H1 (cell line): ENCODE data around the gene CAMKMT. TPM values are rescaled to one million over a fixed set of nuclear protein-coding genes. Genes with fewer than 3 reads are reported as not detected.

Experiments used
- CTCF ChIA-PET: fragments of 300-600 bp; sonication (Branson Sonifier 250); formaldehyde crosslinking; loops from one replicate; lab custom pipeline; 2021; ENCODE audit not compliant: partially characterized antibody; lab: Charles Lee
- POLR2A ChIA-PET: fragments of 300-600 bp; sonication (Branson Sonifier 250); formaldehyde crosslinking; loops from one replicate; lab custom pipeline; 2021; ENCODE audit warnings: inconsistent platforms; ENCODE audit not compliant: partially characterized antibody; lab: Charles Lee
- DNase-seq, 2 experiments: peaks; one replicate each; pipeline versions ENCODE4 v3.0.0 to v3.0.0-alpha.2; 2010 to 2022; ENCODE audit warnings: low spot score in 2 of 2, low read depth in 1 of 2, mixed read lengths in 1 of 2
- FAIRE-seq: peaks from 2 replicates; lab custom pipeline; 2011; peaks lifted over from hg19 to GRCh38; lab: Jason Lieb, UNC
- H2AFZ ChIP-seq: 2 replicates; pipeline ENCODE4 v1.8.1; 2012; ENCODE audit warnings: low read length, inconsistent platforms
- H2AK5ac ChIP-seq: 2 replicates; pipeline ENCODE4 v1.6.1; 2013; ENCODE audit warnings: low read depth, low read length
- H2BK120ac ChIP-seq: replicated peaks from 2 replicates; pipeline ENCODE3; 2013; ENCODE audit warnings: low read depth, low read length, inconsistent platforms
- H2BK12ac ChIP-seq: 2 replicates; pipeline ENCODE4 v1.6.1; 2013; ENCODE audit warnings: low read depth, low read length
- H2BK15ac ChIP-seq: 2 replicates; pipeline ENCODE4 v1.6.1; 2013; ENCODE audit warnings: low read length
- H2BK20ac ChIP-seq: 2 replicates; pipeline ENCODE4 v1.6.1; 2013; ENCODE audit warnings: low read length
- H2BK5ac ChIP-seq: 2 replicates; pipeline ENCODE4 v1.6.1; 2013; ENCODE audit warnings: low read depth, low read length
- H3K14ac ChIP-seq: 2 replicates; pipeline ENCODE4 v1.6.1; 2013; ENCODE audit warnings: inconsistent platforms; ENCODE audit not compliant: insufficient read length
- H3K18ac ChIP-seq: 2 replicates; pipeline ENCODE4 v1.6.1; 2013; ENCODE audit warnings: low read length; ENCODE audit errors: extremely low read depth
- H3K23ac ChIP-seq: 2 replicates; pipeline ENCODE4 v1.6.1; 2013; ENCODE audit warnings: inconsistent platforms; ENCODE audit not compliant: insufficient read length
- H3K23me2 ChIP-seq: 2 replicates; pipeline ENCODE4 v1.6.1; 2013; ENCODE audit warnings: low read depth, low read length
- H3K27ac ChIP-seq: 2 replicates; pipeline ENCODE4 v1.6.1; 2011; ENCODE audit warnings: low read depth, low read length, inconsistent platforms
- H3K27me3 ChIP-seq, 4 experiments: replicated peaks in 1 of 4; 1 replicate in 1 of 4; 2 replicates in 3 of 4; pipeline versions ENCODE4 v1.6.1 to v1.8.1; 2011 to 2013; ENCODE audit warnings: low read length in 3 of 4, mild to moderate bottlenecking in 3 of 4, inconsistent platforms in 2 of 4, mixed read lengths in 2 of 4, moderate library complexity in 1 of 4; ENCODE audit not compliant: control insufficient read depth in 3 of 4, insufficient read depth in 3 of 4; ENCODE audit errors: extremely low read depth in 1 of 4
- H3K36me3 ChIP-seq, 4 experiments: 2 replicates each; pipeline versions ENCODE4 v1.6.1 to v1.8.1; 2011 to 2013; ENCODE audit warnings: mild to moderate bottlenecking in 4 of 4, low read length in 3 of 4, moderate library complexity in 2 of 4, control low read depth in 1 of 4, inconsistent platforms in 1 of 4; ENCODE audit not compliant: insufficient read depth in 4 of 4, control insufficient read depth in 2 of 4
- H3K4ac ChIP-seq: replicated peaks from 2 replicates; pipeline ENCODE3; 2013; ENCODE audit warnings: low read length, low read depth, mixed read lengths, inconsistent platforms; ENCODE audit not compliant: insufficient read length
- H3K4me1 ChIP-seq, 4 experiments: replicated peaks in 1 of 4; 1 replicate in 1 of 4; 2 replicates in 3 of 4; pipeline versions ENCODE4 v1.6.1 to v1.8.1; 2011 to 2013; ENCODE audit warnings: low read length in 3 of 4, inconsistent platforms in 2 of 4, mixed read lengths in 1 of 4; ENCODE audit not compliant: insufficient read depth in 4 of 4, control insufficient read depth in 3 of 4
- H3K4me2 ChIP-seq, 2 experiments: 2 replicates each; pipeline versions ENCODE4 v1.6.1 to v1.8.1; 2011 to 2013; ENCODE audit warnings: low read depth in 2 of 2, low read length in 2 of 2, control low read depth in 1 of 2, inconsistent platforms in 1 of 2, mild to moderate bottlenecking in 1 of 2; ENCODE audit not compliant: insufficient read depth in 1 of 2
- H3K4me3 ChIP-seq, 4 experiments: fragments of 200-600, 300-600 bp in 1 of 4; sonication (generic), shearing (Covaris generic), sonication (Bioruptor Twin) in 1 of 4; 2 replicates each; pipeline versions ENCODE4 v1.5.1 to v1.8.1; 2011 to 2016; ENCODE audit warnings: low read length in 4 of 4, low read depth in 3 of 4, control low read depth in 2 of 4, inconsistent platforms in 2 of 4, mild to moderate bottlenecking in 2 of 4, mixed read lengths in 1 of 4, moderate library complexity in 1 of 4; ENCODE audit not compliant: insufficient read depth in 2 of 4; ENCODE audit errors: extremely low read depth in 1 of 4
- H3K56ac ChIP-seq: replicated peaks from 2 replicates; pipeline ENCODE3; 2013; ENCODE audit warnings: low read depth, mild to moderate bottlenecking, mixed read lengths, low read length, inconsistent platforms; ENCODE audit not compliant: insufficient read length
- H3K79me1 ChIP-seq: 2 replicates; pipeline ENCODE4 v1.6.1; 2013; ENCODE audit warnings: low read depth, low read length, control low read depth
- H3K79me2 ChIP-seq, 2 experiments: 2 replicates each; pipeline versions ENCODE4 v1.6.1 to v1.8.1; 2012 to 2013; ENCODE audit warnings: low read length in 2 of 2, mild to moderate bottlenecking in 2 of 2, inconsistent platforms in 1 of 2; ENCODE audit not compliant: insufficient read depth in 2 of 2, control insufficient read depth in 1 of 2
- H3K9ac ChIP-seq, 4 experiments: replicated peaks in 1 of 4; 1 replicate in 1 of 4; 2 replicates in 3 of 4; pipeline versions ENCODE4 v1.6.1 to v1.8.1; 2011 to 2013; ENCODE audit warnings: low read depth in 3 of 4, low read length in 3 of 4, control low read depth in 2 of 4, mild to moderate bottlenecking in 2 of 4, moderate library complexity in 2 of 4, inconsistent platforms in 1 of 4; ENCODE audit errors: extremely low read depth in 1 of 4
- H3K9me3 ChIP-seq, 2 experiments: 2 replicates each; pipeline versions ENCODE4 v1.6.1 to v1.8.1; 2012 to 2013; ENCODE audit warnings: mild to moderate bottlenecking in 2 of 2, moderate library complexity in 2 of 2, control low read depth in 1 of 2, inconsistent platforms in 1 of 2, low read depth in 1 of 2, low read length in 1 of 2, mixed read lengths in 1 of 2; ENCODE audit not compliant: insufficient read depth in 2 of 2
- H4K20me1 ChIP-seq, 2 experiments: replicated peaks in 1 of 2; 2 replicates each; pipeline versions ENCODE3 to v1.8.1; 2011 to 2013; ENCODE audit warnings: inconsistent platforms in 2 of 2, low read length in 2 of 2, mild to moderate bottlenecking in 1 of 2; ENCODE audit not compliant: insufficient read depth in 2 of 2, control insufficient read depth in 1 of 2
- H4K5ac ChIP-seq: 2 replicates; pipeline ENCODE4 v1.6.1; 2013; ENCODE audit warnings: low read length, low read depth, mixed read lengths, inconsistent platforms; ENCODE audit not compliant: insufficient read length
- H4K8ac ChIP-seq: 2 replicates; pipeline ENCODE4 v1.8.0; 2013; ENCODE audit warnings: mild to moderate bottlenecking, moderate library complexity, low read length, inconsistent platforms; ENCODE audit not compliant: insufficient read depth; ENCODE audit errors: extremely low read depth
- H4K91ac ChIP-seq: replicated peaks from 2 replicates; pipeline ENCODE3; 2013; ENCODE audit warnings: low read length, mixed read lengths, inconsistent platforms; ENCODE audit not compliant: insufficient read length
- BCL11A ChIP-seq, 2 experiments: IDR thresholded peaks; one replicate each; pipeline ENCODE4 v1.6.1; 2011; ENCODE audit warnings: low read depth in 2 of 2, low read length in 2 of 2, mild to moderate bottlenecking in 2 of 2
- BRCA1 ChIP-seq: IDR thresholded peaks from 2 replicates; pipeline ENCODE4 v1.6.1; 2012; ENCODE audit warnings: low read depth, low read length, improper control_type of control experiment
- CHD2 ChIP-seq: IDR thresholded peaks from 2 replicates; pipeline ENCODE4 v1.6.1; 2012; ENCODE audit warnings: low read length, improper control_type of control experiment
- GABPA ChIP-seq: IDR thresholded peaks from 2 replicates; pipeline ENCODE4 v1.6.1; 2011; ENCODE audit warnings: mild to moderate bottlenecking, low read length, moderate library complexity, borderline replicate concordance; ENCODE audit not compliant: insufficient read depth
- HDAC2 ChIP-seq, 2 experiments: fragments of 300-600 bp in 1 of 2; sonication (generic) in 1 of 2; IDR thresholded peaks; 2 replicates each; pipeline ENCODE4 v1.6.1; 2011 to 2012; ENCODE audit warnings: low read depth in 2 of 2, low read length in 2 of 2, mild to moderate bottlenecking in 2 of 2, moderate library complexity in 2 of 2, borderline replicate concordance in 1 of 2, inconsistent platforms in 1 of 2
- POU5F1 ChIP-seq: IDR thresholded peaks from 2 replicates; pipeline ENCODE4 v1.6.1; 2011; ENCODE audit warnings: low read depth, mild to moderate bottlenecking, low read length, moderate library complexity
- RXRA ChIP-seq: IDR thresholded peaks from 2 replicates; pipeline ENCODE4 v1.6.1; 2011; ENCODE audit warnings: low read depth, mild to moderate bottlenecking, low read length, moderate library complexity; ENCODE audit not compliant: insufficient read depth
- SIRT6 ChIP-seq: IDR thresholded peaks from one replicate; pipeline ENCODE4 v1.7.1; 2012; ENCODE audit warnings: low read length, inconsistent platforms
- WGBS, 2 experiments: shearing (Covaris generic) in 1 of 2; methylation state at CpG; one replicate each; pipeline versions ENCODE4 v1.1.6 to v1.1.7; 2013 to 2015; ENCODE audit warnings: low lambda C conversion rate in 2 of 2, mixed read lengths in 2 of 2, inconsistent platforms in 1 of 2, low coverage in 1 of 2, missing lambda C conversion rate in 1 of 2; ENCODE audit not compliant: insufficient replicate concordance in 2 of 2, insufficient coverage in 1 of 2, insufficient read length in 1 of 2; ENCODE audit errors: extremely low coverage in 1 of 2, missing lambda C conversion rate in 1 of 2; 5-methylcytosine and 5-hydroxymethylcytosine counted together
- polyA plus RNA-seq, 7 experiments: library from polyadenylated mRNA; depleted of rRNA in 3 of 7; stranded (reverse) in 5 of 7; unstranded in 2 of 7; fragments of >200 nt in 5 of 7; fragments of 200-250 nt in 2 of 7; gene quantifications; 1 replicate in 5 of 7; 2 replicates in 1 of 7; 4 replicates in 1 of 7; pipeline versions ENCODE4 v1.2.1 to v1.2.3, GENCODE V29; 2011 to 2013; ENCODE audit warnings: missing spikeins in 2 of 7, mixed read lengths in 2 of 7
- total RNA-seq: library from RNA; stranded (reverse); fragmentation: NEBNext Ultra II Directional; extraction: Animal tissue kit (Norgen Biotek cat#: 25700); gene quantifications from 2 replicates; pipeline ENCODE4 v1.2.1, GENCODE V29; 2021

The CAMKMT gene
- total and polyA plus RNA-seq, 2 of the 8 experiments (the other 6 are each of a cell fraction or from before 2014, with no cell fraction given) = 14.7 to 22.4 TPM

DNA sequence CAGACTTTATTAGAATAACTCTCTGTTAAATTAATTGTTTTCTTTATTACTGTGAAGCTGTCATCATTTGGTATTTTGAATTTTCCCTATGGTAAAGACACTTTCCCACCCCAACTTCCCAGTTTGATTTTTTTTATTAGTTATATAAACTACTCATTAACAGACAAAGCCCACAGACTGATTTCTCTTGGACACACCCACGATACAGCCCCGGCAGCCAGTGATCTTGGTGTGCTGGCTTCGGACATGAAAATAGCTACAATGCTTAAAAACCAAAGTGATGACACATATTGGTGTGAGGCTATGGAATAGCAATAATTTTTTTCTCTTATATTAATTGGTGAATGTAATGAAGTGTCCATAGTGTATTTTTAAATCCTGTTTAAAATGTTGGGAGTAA, 354.4 kb downstream of the CAMKMT start:
- no peaks in the 10 kb centered on the region for H3K9me3 ChIP-seq
- TF ChIP-seq POU5F1 = no peak
- TF ChIP-seq CHD2 = no peak
- no peak for TF ChIP-seq HDAC2 (IDR thresholded peaks at IDR 0.05; ENCODE audit: borderline replicate concordance in 1 of 2, low read depth in 2 of 2, low read length in 2 of 2)
- TF ChIP-seq BRCA1 = no peak
- TF ChIP-seq SIRT6 = no peak
- no peak for TF ChIP-seq BCL11A (IDR thresholded peaks at IDR 0.05; ENCODE audit: low read depth in 2 of 2, low read length in 2 of 2)
- TF ChIP-seq GABPA = no peak
- TF ChIP-seq RXRA = no peak
- H2AFZ ChIP-seq = no peak overlapping the region
- H2BK12ac ChIP-seq = no peak overlapping the region
- DNase-seq (no peak), FAIRE-seq (no peak)
- no peak overlapping the region for H3K18ac ChIP-seq
- no peak overlapping the region for H2BK15ac ChIP-seq
- no peak overlapping the region for H3K14ac ChIP-seq
- H3K9ac ChIP-seq = no peak overlapping the region
- no peaks in the 10 kb centered on the region for H3K79me2 ChIP-seq
- no peak overlapping the region for H4K5ac ChIP-seq
- H2BK20ac ChIP-seq = no peak overlapping the region
- no peaks in the 10 kb centered on the region for H3K23me2 ChIP-seq
- no peak overlapping the region for H3K23ac ChIP-seq
- no peak overlapping the region for H3K4me2 ChIP-seq
- no peak overlapping the region for H4K8ac ChIP-seq
- H3K56ac ChIP-seq = no peak overlapping the region
- no peaks in the 10 kb centered on the region for H3K36me3 ChIP-seq
- H2AK5ac ChIP-seq = no peak overlapping the region
- H2BK5ac ChIP-seq = no peak overlapping the region
- no peak overlapping the region for H3K4ac ChIP-seq
- no peaks in the 10 kb centered on the region for H4K20me1 ChIP-seq
- H2BK120ac ChIP-seq = no peak overlapping the region
- POLR2A ChIA-PET = no interaction called here
- no peaks in the 10 kb centered on the region for H3K27me3 ChIP-seq
- no peak overlapping the region for H3K27ac ChIP-seq
- CTCF ChIA-PET = interaction anchor here (0.7 to 4.6 kb wide), 16 partner anchors 9 to 254 kb away, joined by 3 to 42 read pairs (median 4); no protein-coding TSS in a partner anchor
- H4K91ac ChIP-seq = no peak overlapping the region
- H3K4me3 ChIP-seq = no peak overlapping the region
- no peaks in the 10 kb centered on the region; a peak in 1 of 7 replicates for H3K4me1 ChIP-seq
- 97% methylated on average over 3 of the region's 3 CpGs; no CpG with 5 or more reads in 1 of the 2 experiments for WGBS, 2 experiments
- no peaks in the 10 kb centered on the region for H3K79me1 ChIP-seq
